Ecto neural progenitor cell (in vitro differentiated cells): ENCODE results near the gene APP.
A peak's percentile ranks its signal among the peaks of the same experiment; 100 is the strongest.

Source experiments
- DNase-seq: peaks from one replicate; pipeline ENCODE4 v3.0.0-alpha.2; 2018; ENCODE audit warnings: low spot score

Gene APP

DNA sequence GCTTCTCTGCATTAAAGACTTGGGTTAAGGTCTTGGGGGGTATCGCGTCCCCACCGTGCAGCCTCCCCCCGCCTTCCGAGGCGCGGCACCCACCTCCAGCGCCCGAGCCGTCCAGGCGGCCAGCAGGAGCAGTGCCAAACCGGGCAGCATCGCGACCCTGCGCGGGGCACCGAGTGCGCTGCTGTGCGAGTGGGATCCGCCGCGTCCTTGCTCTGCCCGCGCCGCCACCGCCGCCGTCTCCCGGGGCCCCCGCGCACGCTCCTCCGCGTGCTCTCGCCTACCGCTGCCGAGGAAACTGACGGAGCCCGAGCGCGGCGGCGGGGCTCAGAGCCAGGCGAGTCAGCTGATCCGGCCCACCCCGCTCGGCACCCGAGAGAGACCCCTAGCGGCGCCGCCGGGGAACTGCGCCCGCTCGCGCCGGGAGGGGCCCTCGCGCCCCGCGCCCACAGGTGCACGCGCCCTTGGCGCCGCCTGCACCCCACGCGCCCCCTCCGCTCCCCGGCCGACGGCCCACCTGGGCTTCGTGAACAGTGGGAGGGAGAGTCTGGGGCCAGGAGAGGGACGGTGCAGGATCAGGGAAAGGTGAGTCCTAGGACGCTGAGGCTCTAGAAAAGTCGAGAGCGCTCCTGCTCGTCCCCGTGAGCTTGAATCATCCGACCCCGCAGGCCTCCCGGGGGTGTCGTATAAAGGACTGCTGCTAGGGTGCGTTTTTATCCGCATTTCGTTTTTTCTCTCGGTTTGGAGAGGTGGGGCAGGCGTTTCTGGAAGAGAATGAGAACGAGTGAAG is at the start of gene APP:
Gene APP (minus strand): TSS at position 300 of the 787 bp plus-strand sequence. CDS start 150 bp downstream, at position 150.
- DNase-seq = peak; percentile 93

DNA sequence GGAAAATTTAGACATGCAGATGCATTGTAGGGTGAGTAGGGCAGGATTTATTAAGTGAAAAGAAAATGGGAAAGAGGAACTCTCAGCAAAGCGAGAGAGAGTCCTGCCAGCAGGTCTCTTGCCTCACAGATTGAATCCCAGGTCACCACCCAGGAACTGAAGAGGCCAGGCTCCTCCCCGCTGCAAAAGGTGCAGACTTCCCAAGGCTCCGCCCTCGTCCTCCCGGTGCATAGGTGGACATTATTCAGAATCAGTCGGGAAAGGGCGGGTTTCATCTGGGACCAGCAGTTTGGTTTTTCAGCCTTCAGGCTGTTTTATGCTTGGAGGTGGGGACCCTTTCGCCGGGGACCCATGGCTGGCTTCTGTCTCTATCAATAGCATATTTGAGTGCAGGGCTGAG is 41.6 kb upstream of the APP start:
- DNase-seq = no peak

DNA sequence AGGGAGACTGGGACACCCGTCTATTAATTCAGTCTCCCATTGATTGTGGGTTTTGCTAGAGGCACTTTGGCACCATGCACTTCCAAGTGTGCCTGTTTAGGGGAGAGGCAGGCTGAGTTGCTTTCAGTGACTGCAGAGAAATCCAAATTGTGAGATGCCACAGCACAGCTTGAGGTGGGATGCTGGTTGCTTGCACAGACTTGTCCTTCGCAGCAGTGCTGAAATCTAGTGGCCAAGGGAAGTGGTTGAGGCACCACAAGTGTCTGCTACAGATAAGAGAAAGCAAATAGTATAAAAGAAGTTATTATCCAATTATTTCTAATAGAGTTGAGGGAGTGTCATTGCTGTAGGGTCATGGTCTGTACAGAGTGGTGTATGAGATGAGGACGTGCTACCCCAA is 40.0 kb upstream of the APP start:
- DNase-seq = no peak

DNA sequence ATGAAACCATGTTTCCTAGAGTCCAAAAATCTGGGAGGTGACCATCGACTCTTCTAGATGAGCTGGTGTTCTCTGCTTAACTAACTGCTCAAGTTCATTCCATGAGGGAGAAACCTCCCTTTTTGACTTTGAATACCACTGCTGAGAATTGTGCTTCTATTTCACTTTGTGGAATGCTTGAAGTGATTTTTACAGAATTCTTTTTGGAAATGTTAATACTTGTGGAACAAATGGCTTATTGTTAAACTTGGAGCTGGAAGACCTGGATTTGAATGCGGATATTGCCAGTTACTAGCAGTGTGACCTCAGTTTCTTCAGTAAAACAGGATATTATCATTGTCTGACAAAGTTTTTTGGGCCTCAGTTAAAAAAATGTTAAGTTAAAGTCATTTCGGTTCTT is 36.5 kb upstream of the APP start:
- DNase-seq = no peak

DNA sequence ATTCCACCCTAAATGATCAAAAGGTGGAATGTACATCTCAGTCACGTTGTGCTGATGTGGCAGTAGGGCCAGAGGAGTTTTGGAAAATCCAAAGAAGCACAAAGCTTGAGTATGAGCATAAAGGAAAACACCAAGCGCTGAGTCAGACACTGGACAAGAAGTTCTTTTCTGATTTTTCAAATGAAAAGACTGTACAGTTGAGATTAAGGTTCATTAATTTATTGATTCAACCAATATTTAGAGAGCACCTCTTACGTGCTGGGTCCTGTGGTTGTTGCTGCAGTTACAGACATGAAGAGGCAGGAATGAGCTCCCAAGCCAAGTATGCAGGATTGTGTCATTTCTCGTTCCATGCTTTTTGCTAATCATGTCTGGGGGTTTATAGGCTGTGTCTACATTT is 28.9 kb upstream of the APP start:
- no peak for DNase-seq

DNA sequence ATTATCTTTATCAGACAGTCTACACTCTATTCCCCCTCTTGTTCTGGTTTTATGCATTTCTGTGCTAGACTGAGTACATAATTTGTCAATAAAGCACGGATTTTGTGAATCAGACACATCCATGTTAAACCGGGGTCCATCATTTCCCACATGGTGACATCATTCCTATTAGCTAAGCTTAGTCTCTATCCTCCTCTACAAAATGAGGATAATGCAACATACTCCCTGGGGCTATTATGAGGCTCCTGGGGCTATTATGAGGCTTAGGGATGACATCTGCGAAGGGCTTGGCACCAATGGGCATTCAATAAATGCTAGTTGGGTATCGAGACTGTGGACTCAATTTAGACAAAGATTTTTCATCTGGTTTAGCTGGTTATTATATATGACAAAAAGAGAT is 25.1 kb upstream of the APP start:
- DNase-seq = no peak

DNA sequence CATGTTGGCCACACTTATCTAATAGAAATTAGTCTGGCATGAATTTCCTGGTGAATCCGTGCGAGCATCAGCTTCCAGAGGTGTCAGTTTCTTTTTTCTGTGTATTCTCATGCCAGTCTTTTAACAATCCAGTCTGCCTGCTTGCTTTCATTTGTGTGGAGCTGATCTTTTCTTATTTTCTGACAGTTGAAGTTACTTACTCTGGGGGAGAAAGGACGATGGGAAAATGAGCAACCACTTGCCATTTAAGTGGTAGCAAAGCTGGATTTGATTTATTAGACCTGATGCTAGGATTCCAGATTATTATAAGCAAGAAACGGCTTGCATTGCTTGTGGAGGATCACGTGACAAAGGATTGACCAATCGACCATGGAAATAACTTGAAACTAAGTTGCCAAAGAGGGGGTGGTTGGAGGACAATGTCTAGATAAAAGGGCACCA is 24.3 kb upstream of the APP start:
- no peak for DNase-seq

DNA sequence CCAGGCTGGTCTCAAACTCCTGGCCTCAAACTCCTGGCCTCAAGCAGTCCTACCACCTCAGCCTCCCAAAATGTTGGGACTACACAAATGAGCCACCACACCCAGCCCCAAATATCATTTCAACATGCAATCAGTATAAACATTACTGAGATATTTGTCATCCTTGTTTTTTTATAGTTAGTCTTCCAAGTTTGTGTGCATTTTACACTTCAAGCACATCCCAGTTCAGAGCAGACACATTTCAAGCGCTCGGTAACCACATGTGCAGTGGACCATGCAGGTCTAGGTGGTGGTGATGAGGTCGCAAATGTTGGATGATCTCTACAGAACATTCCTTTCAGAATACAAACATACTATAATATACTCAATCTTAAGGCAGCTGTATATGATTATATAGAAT is 23.8 kb upstream of the APP start:
- no peak for DNase-seq

DNA sequence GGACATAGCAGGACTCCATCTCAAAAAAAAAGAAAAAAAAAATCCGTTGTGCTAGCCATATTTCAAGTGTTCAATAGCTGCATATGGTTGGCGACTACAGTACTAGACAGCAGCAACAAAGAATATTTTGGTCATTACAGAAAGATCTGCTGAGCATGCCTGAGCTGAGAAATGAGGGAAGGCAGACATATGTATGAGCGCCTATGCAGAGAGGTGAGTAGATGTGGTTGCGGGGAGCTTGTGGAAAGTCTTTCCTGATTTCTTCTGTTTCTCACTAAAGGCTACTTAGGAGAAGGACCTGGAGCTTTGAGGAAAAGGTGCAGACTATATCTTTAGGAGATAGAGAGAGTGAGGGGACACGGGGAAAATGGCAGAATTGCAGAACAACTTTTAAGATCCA is 21.0 kb upstream of the APP start:
- no peak for DNase-seq

DNA sequence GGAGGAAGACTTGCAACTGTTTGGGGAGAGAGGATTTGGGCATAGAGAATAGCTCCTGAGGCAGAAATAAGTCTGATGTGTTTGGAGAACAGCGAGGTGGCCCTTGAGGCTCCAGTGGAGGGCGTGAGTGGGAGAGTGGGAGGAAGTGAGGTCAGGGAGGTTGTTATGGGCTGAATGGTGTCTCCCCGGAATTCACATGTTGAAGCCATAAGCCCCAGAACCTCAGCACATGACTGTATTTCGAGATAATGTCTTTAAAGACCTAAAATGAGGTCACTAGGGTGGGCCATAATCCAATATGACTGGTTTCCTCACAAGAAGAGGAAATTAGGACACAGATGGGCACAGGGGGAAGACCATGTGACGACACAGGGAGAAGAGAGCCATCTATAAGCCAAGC is 17.9 kb upstream of the APP start:
- no peak for DNase-seq

DNA sequence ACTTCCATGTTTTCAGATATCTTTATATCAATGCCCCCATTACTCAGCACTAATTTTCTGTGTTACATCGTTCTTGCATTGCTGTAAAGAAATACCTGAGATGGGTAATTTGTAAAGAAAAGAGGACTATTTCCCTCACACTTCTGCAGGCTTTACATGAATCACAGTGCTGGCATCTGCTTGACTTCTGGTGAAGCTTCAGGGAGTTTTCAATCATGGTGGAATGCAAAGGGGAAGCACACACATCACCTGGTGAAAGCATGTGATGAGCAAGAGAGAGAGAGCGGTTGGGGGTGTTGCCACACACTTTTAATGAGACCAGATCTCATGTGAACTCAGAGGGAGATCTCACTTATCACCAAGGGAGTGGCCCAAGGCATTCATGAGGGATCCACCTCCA is 14.9 kb upstream of the APP start:
- no peak for DNase-seq

DNA sequence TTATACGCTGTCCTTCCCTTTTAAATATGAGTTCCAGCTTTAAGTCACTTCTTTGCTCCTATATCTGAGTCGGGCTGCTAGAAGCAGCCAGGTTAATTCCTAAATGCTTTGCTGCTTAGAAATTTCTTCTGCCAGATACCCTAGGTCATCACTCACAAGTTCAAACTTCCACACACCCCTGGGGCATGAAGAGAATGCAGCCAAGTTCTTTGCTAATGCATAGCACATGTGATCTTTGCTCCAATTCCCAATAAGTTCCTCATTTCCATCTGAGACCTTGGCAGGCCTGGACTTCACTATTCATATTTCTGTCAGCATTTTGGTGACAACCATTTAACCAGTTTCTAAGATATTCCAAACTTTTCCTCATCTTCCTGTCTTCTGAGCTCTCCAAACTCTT is 14.5 kb upstream of the APP start:
- DNase-seq = no peak

DNA sequence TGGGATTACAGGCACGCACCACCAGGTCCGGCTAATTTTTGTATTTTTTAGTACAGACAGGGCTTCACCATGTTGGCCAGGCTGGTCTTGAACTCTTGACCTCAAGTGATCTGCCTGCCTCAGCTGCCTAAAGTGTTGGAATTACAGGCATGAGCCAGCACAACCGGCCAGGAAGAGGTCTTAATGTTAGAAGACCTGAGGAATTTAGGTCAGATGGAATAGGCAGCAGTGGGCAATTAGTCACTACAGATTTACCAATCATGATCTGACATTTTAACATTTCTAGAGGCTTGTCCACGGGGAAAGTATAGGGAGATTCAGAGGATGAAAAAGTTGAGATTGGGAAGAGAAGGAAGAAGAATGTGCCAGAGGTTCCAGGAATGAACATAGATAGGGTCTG is 8.9 kb upstream of the APP start:
- no peak for DNase-seq

DNA sequence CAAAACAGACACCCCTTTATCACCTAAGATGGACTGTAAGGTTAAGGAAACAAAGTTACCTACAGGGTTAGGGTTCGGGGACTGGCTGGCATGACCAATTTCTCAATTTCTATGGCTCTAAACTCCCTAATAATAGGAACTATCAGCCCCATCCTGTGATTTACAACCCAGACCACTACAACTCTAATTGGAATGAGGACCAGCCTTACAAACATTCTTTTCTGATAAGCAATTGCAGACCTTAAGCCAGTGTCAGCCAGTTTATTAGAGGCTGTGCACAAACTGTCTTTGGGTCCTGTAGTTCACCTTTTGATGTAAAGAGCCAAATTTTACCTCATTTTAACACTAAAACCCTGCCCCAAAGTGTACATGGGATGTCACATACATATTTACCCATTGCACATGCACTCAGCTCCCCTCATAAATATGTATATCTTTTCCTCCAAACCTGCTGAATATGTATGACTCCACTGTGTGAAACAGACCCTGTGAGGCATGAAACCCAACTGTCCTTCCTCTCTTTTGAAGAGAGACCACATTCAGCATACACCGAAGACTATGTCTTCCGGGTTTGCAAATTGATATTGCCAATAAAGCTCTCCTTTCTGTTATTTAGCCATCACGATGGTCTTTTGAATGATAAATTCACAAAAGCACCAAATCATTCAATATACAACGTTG is 7.3 kb upstream of the APP start:
- no peak for DNase-seq

DNA sequence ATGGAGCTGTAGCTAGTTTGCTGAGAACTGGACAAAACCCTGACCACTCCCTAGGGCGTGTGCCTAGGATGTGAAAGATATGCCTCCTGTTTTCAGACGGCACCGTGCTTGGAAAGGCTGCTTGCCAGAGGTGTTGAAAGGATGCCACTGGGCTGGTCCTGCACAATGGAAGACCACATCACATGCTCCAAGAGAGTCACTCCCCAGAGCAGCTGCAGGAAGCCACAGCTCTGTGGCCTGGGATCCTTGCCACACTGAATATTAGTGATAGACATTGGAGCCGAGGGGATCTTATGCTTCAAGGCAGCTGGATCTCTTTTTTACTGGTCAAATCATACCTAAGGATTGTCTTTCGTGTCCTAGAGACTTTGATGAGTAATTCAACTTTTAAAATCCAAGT is 6.6 kb upstream of the APP start:
- no peak for DNase-seq

DNA sequence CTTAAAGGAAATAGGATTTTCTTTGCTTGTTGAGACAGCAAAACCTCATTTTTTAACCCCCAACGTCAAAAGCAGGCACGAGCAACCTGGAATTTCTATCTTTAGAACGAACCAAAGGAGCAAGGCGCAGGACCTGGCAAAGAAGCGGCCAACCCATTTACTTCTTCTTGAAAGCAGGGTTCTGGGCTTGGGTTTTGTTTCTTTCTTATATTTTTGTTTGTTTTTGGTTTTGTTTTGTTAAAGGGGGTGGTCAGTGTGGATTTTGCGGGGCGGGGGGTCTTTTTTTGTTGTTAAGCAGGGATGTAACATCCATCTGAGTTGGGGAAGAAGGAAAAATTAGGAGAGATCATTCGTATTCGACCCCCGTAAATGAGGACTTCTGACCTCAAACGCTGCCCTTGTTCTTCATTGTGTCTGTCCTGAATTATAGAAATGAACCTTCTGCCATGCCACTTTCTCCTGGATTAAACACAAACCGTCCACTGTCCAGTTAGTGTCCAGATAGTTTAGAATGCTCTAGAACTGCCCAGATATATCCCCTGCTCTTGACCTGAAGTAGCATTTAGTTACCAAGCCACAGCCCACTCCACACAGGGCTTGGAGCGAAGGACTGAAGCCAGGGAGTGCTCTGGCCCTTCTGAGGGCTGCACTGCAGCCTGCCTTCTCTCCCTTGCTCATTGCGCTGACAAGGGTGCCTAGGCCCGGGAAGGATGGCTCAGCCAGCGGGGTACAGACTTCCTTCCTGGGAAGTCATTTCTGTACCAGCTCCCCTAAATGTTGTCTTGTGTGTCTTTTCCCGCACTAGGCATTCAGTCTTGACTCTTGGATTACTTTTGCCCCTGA is 909 bp upstream of the APP start:
- DNase-seq = no peak

DNA sequence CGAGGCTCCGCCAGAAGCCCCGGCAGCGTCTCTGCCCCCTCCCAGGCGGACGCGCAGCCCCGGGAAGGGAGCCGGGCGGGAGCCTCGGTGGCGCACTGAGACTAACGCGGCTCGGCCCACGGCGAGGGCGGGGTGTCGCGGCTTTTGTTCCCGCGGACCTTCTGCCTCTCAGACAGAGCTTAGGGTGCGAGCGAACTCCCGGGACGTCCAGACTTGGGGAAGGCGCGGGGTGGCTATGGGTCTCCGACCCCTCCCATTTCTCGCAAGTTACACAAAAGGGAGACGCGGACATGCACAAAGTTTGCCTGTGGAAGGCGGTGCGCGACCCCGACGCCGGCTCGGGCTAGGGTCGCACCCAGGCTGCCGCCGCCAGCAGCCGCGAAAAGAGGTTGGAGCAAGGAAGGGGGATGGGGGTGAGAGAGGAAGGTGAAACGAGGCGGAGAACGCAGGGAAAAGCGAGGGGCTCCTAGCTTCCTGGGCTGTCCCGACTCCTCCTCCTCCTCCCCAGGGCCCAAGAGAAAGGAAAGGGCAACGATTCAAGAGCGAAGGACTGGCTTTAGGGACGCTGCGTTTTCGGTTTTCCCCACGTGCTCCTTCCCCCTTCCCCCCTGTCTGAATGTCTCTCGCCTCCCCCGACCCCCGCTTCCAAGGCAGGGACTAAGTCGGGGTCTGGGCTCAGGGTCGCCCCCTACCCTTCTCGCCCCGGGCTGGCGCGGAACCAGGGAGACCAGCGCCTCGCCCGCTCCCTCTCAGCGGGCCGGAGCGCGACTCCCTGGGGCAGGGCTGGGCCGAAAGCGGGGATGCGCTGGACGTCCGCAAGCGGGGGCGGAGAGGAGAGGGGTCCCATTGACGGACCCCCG is 729 bp downstream of the APP start:
- peak; percentile 75 for DNase-seq

DNA sequence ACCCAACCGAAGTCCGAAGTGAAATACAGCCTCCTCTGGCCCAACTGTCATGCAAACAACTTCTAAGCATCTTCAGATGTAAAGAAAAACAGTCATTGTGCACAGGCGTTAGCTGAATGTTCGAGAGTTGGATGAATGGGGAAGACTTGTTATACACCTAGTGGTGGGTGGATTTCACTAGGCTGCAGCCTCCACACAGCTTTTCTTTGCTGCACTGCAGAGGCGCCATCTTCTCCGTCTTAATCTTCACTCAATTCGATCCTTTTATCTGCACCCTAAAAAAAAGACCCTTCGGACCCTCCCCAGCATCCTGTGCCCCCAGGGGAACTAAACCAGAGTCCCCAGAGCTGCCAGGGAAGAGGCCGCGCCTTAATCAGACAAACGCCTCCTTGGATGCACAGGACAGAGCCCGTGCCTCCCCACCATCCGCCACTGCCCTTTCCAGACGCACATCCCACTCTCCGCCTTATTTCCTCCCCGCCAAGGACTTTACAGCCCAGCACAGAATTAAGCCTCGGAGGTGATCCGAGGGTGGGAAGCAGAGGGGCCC is 1.4 kb downstream of the APP start:
- DNase-seq = no peak

DNA sequence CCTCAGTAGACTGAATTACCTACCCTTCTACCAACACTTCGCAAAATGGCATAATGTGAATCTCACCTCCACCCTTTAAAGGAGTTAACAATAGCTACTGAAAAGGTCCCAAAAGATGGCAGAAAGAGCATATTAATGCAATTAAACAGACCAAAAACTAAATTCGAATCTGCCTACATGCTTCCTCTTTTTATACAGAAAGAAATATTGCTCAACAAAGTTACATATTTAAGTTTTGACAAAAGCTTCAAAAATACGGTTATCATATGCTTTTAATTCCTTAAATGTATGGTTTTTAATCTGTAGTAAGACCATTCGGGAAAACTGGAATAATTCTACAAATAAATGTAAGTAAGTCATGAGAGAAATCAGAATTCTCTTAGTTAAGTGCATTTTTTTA is 2.2 kb downstream of the APP start:
- DNase-seq = no peak

DNA sequence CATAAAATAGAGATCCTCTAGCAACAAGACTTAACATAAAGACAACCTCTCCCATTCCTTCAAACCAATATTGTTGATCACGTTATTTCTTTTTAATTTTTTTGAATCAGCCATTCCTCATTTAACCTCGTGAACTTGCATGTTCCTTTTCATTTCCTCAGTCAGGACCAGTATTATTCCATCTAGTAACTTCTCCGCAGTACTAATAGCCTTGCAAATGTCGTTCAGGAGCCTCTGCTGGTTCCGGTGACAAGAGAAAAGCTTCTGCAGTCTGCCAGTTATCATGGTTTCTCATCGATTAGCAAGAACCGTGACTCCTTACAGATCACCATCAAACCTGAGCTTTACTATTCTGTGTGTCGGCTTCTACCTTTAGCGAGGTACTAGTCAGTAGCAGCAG is 3.0 kb downstream of the APP start:
- no peak for DNase-seq

DNA sequence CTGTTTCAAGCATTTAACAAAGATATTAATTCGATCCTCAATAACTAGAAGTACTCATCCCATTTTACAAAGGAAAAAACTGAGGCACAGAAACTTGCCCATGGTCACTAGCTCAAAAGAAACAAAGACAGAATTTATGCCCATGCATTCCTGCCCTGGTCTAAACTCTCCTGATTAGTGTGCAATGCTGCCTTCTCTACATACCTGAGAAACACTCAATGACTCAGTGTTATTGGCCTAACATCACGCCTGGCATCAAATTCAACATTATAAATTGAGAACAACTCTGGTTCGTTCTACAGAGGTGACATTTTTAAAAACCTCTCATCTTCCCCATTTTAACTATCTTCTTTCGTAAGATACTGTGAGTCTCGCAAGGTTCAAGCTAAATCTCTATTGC is 5.2 kb downstream of the APP start:
- no peak for DNase-seq

DNA sequence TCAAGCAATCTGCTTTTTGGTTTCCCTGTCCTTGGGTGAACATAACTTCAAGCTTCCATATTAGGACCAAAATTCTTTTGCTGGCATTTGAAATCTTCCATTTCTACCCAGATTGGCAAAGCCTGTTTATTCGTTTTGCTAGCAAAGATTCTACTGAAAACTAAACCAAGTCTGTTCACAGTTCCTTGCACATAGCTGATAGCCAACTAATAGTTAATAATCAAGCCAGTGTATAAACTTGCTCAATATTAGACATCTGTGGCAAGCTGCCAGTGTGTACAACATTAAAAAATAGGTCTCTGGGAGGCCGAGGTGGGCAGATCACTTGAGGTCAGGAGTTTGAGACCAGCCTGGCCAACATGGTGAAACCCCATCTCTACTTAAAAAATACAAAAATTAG is 6.3 kb downstream of the APP start:
- no peak for DNase-seq
